Activated T-helper 1 cell treated with anti-CD3 and anti-CD28 coated beads, Interleukin-12 subunit alpha, Interleukin-12 subunit beta, Interleukin-2, Interleukin-4 antibody, amounts not matched to agents 30 ng/mL and 10 ng/mL and 1 ng/mL, durations not matched to agents 14 hours and 24 hours and 36 hours (primary cell): ENCODE results near the gene PKD1. TPM values are rescaled to one million over a fixed set of nuclear protein-coding genes. Genes with fewer than 3 reads are reported as not detected.

ENCODE experiments used
- DNase-seq: peaks from one replicate; pipeline ENCODE4 v3.0.0; 2021; ENCODE audit warnings: low spot score
- H3K27ac Mint-ChIP-seq: one replicate; pipeline ENCODE4 v1.8.0; 2021; ENCODE audit warnings: mild to moderate bottlenecking, mixed read lengths
- H3K27me3 Mint-ChIP-seq: one replicate; pipeline ENCODE4 v1.8.0; 2022; ENCODE audit warnings: mild to moderate bottlenecking, moderate library complexity, mixed read lengths; ENCODE audit not compliant: insufficient read depth
- H3K36me3 Mint-ChIP-seq: one replicate; pipeline ENCODE4 v1.8.0; 2021; ENCODE audit warnings: low read depth, mixed read lengths
- H3K4me1 Mint-ChIP-seq: one replicate; pipeline ENCODE4 v1.8.0; 2021; ENCODE audit warnings: low read depth, mixed read lengths
- H3K4me3 Mint-ChIP-seq: one replicate; pipeline ENCODE4 v1.8.0; 2021; ENCODE audit warnings: mild to moderate bottlenecking, moderate library complexity, mixed read lengths
- H3K9me3 Mint-ChIP-seq: one replicate; pipeline ENCODE4 v1.8.0; 2021; ENCODE audit warnings: mixed read lengths
- intact Hi-C: fragments of 100-400 bp; cut with micrococcal nuclease; formaldehyde crosslinking; loops from one replicate; pipeline ENCODE4 v1.15.1; 2024
- total RNA-seq: library from RNA; stranded (reverse); gene quantifications from 2 replicates; pipeline ENCODE4 v1.2.3, GENCODE V29; 2022

Gene PKD1
- total RNA-seq, 1 donor from 2014 or later = 92.5 TPM

DNA sequence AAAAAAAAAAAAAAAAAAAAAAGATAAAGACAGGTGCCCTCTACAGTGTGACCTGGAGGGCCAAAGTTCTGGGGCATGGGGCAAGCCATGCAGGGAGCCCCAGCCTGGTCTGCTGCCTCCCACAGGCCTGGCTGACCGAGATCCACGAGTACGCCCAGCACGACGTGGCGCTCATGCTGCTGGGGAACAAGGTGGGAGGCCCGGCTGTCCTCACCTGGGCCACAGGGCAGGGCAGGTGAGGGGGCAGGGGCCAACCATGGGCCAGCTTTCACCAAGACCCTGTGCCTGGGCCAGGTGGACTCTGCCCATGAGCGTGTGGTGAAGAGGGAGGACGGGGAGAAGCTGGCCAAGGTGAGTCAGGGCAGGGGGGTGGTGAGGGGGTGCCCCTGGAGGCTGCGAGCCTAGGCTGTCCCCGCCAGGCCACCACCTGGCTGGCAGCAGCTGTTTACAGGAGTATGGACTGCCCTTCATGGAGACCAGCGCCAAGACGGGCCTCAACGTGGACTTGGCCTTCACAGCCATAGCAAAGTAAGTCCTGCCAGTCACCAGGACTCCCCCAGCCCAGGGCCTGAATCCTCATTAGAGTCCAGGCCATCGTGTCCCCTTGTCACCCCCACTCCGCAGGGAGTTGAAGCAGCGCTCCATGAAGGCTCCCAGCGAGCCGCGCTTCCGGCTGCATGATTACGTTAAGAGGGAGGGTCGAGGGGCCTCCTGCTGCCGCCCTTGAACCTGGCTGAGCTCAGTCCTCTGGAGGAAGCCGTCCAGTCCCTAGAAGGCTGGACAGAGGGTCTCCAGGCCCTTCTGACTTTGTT, 17.2 kb upstream of the PKD1 start:
- no peaks in the 10 kb centered on the region for H3K9me3 Mint-ChIP-seq
- no peak for DNase-seq
- H3K4me1 Mint-ChIP-seq = peaks cover 24% of the 10 kb centered on the region
- H3K27ac Mint-ChIP-seq = peak overlapping the region; percentile 89
- peaks cover 28% of the 10 kb centered on the region for H3K36me3 Mint-ChIP-seq
- peak overlapping the region; percentile 87 for H3K4me3 Mint-ChIP-seq
- intact Hi-C loops = loop anchor here (1.0 kb wide), 1 partner anchor 13 kb away; no protein-coding TSS in a partner anchor
- no peaks in the 10 kb centered on the region for H3K27me3 Mint-ChIP-seq

DNA sequence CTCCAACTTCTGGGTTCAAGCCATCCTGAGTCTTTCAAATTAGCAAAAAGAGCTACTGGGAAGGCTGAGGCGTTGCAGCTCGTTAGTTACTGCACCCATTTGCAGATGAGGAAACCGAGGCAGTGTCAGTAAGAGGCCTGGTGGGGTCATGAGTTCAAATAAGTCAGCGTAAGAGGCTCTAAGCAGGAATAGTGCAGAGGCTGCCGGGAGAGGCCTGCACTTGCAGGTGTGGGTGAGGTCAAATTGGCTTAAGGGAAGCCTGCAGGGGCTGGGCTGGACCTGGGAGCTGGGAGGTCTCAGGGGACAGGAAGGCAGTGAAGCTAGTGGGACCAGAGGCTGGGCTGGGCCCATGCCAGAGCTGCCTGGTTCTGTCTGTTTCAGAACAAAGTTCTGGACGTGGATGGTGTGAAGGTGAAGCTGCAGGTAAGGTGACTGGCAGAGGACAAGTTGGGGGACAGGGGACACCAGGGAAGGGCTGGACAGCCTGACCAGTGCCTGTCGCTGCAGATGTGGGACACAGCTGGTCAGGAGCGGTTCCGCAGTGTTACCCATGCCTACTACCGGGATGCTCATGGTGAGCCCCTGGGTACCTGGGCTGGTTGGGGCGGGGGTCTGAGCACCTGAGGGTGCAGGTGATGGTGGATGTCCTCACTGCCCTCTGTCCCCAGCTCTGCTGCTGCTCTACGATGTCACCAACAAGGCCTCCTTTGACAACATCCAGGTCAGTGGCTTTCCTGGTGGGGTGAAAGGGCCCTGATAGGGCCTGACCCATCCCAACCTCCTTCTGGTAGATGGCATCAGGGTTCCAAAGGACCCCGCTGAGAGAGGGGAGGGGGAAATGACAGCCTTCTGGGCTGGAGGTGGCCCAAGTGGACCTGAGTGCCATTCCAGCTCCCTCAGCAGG, 15.7 kb upstream of the PKD1 start:
- Mint-ChIP-seq H3K9me3 (no peaks in the 10 kb centered on the region), H3K36me3 (peaks cover 27% of the 10 kb centered on the region), H3K4me1 (peaks cover 14% of the 10 kb centered on the region), H3K27me3 (peaks cover 5% of the 10 kb centered on the region), H3K27ac (peak overlapping the region; percentile 53), H3K4me3 (peak overlapping the region; percentile 87)
- no peak for DNase-seq
- intact Hi-C loops = no loop called here

DNA sequence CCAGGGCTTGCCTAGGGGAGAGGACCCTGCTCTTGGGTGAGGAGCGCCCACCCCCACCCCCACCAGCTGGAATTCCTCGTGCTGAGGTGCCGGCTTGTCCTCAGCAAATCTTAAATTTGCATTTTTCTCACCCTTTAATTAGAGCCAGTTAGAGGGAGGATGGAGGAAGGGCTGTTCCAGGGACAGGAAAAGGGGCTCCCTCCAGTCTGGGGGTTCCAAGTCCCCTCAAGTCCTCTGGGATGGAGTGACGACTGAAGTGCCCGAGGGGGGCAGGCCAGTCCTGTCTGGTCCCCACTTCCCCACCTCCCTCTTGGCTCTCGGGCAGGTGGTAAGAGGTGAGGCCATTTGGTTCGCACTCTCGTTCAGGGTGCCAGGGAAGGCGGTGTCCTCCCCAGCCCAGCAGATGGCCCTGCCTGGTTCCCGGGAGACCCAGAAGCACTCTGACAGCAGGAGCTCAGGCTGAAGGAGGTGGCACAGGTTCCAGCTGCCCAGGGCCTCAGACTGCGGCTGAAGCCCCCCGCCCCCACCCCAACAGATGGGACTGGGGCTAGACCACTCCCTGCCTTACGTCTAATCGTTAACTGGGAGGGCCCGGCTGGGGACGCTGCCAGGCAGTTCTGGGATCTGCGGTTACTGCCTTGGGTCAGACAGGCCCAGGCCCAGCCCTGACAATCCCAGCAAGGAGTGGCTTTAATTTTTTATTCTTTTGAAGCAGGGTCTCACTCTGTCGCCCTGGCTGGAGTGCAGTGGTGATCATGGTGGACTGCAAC, 14.9 kb upstream of the PKD1 start:
- Mint-ChIP-seq H3K36me3 (peaks cover 24% of the 10 kb centered on the region), H3K27me3 (peaks cover 5% of the 10 kb centered on the region), H3K27ac (no peak overlapping the region), H3K4me3 (peak overlapping the region; percentile 87), H3K9me3 (no peaks in the 10 kb centered on the region), H3K4me1 (peaks cover 10% of the 10 kb centered on the region)
- no peak for DNase-seq
- intact Hi-C loops = no loop called here

DNA sequence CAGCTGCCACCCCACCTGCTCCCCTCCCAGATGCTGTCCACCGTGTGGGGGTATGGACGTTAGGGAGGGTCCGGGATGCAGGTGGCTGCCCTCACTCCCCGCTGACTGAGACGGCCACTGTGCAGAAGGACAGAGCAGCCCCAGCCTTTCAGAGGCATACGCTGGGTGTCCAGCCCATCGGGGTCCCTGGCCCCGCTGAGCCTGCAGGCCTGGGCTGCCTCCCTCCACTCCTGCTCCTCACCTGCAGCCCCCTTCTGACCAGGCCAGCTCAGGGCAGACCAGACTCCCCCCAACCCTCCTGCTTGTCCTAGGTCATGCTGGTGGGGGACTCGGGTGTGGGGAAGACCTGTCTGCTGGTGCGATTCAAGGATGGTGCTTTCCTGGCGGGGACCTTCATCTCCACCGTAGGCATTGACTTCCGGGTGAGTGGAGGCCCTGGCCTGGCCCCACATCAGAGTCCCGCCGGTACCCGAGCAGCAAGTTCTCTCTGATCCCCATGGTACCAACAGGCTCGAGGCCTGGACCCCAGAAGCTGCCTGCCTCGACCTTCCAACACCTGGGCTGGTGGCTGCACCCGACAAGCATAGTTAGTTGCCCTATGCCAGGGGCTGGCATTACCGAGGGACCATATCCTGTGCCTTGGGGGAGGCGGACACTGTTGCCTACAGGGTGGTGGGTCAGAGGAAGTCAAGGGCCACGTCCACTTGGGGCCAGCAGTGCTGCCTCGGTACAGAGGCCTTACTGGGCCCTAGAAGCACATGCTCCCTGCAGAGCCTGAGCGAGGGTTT, 14.1 kb upstream of the PKD1 start:
- DNase-seq = no peak
- Mint-ChIP-seq H3K9me3 (no peaks in the 10 kb centered on the region), H3K27ac (peak overlapping the region; percentile 23), H3K27me3 (peaks cover 5% of the 10 kb centered on the region), H3K36me3 (peaks cover 19% of the 10 kb centered on the region), H3K4me1 (peaks cover 10% of the 10 kb centered on the region), H3K4me3 (peak overlapping the region; percentile 60)
- intact Hi-C loops = no loop called here

DNA sequence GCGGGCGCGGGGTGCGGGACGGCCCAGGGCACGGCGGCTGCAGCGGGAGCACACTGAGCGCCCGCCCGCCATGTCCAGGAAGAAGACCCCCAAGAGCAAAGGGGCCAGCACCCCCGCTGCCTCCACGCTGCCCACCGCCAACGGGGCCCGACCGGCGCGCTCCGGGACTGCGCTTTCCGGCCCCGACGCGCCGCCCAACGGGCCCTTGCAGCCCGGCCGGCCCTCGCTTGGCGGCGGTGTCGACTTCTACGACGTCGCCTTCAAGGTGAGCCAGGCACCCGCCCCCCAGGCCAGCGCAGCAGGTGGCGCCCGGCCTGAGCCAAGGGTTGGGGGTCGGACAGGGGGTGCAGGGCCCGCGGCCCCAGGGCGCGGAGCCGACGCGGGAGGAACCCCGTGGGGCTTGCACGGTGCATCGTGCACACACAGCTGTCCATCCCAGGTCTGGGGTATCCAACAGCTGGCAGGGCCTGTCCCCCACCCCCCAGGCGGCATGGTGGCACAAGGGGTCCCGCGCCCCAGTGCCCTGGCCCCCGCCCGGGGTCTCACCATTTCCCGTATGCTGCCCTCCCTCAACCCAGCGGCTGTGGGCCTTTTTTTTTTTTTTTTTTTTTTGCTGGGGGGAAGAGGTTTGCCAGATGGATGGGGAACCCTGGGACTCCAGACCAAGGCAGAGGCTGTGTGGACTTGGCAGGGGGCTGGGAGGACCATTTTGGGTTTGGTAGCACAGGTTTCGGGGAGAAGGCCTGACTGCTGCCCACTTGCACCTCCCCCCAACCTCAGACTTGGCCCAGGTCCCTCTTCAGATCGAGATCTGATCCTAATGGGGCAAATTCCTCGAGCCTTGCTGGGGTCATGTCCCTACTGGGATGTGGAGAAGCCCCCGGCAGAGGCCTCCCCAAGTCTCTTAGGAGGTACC, 13.3 kb upstream of the PKD1 start:
- intact Hi-C loops = no loop called here
- Mint-ChIP-seq H3K36me3 (peaks cover 12% of the 10 kb centered on the region), H3K4me1 (peaks cover 7% of the 10 kb centered on the region), H3K4me3 (peak overlapping the region; percentile 60), H3K27me3 (peaks cover 5% of the 10 kb centered on the region), H3K27ac (no peak overlapping the region), H3K9me3 (no peaks in the 10 kb centered on the region)
- no peak for DNase-seq

DNA sequence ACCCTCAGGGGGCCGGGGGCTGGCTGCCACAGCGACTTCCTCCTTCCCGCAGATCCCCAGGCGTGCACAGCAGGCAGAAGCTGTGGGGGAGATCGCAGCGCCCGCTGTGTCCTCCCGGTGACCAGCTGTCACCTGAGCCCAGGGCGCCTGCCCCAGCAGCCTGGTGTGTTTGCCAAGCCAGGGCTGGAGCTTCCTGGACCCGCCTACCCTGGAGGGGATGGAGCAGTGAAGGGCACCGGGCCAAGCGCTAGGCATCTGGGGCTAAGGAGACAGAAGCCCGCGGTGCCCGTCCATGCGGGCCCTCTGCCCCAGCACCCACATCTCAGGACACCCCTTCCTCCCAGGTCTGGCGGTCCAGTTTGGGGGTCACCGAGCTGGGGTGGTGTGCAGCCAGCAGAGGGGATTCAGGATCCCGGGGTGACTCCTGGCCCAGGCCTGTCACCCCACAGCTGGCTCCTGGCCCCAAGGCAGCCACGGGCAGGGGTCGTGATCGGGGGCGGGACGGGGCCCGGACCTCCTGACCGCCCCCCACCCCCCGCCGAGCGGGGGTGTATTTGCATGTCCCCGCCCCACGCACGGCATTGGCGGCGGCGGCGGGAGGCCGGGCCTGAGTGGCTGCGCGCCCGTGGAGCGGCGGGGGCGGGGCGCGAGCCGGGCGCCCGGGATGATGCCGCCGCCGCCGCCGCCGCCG, 12.4 kb upstream of the PKD1 start, which contains the start of gene RAB26:
RAB26 (plus strand) TSS at position 645 of the 691 bp plus-strand sequence. CDS start 159 bp downstream, outside the sequence.
- peak; percentile 63 for DNase-seq
- peaks cover 5% of the 10 kb centered on the region for H3K4me1 Mint-ChIP-seq
- H3K9me3 Mint-ChIP-seq = no peaks in the 10 kb centered on the region
- peak within 1 kb of the TSS; percentile 60 for H3K4me3 Mint-ChIP-seq
- intact Hi-C loops = no loop called here
- H3K27ac Mint-ChIP-seq = no peak within 1 kb of the TSS
- H3K36me3 Mint-ChIP-seq = peaks cover 4% of the 10 kb centered on the region
- peaks cover 5% of the 10 kb centered on the region for H3K27me3 Mint-ChIP-seq

DNA sequence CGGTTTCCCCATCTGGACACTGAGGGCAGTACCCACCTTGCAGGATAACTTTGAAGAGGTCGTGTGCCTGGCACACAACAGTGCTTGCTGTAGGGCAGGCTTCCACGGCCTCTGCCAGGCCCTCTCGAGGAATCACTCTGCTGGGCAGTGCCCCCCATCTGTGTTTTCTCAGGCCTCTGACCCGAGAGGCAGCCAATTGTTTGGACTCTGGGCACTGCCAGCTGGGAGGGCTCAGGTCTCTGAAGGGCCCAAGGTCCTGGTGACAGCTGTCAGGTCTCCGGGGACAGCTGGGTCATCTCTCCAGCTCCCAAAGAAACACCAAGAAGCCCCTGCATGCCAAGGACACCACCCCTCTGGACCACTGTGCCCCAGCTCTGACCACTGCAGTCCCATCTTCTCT, 11.7 kb upstream of the PKD1 start:
- peak overlapping the region; percentile 37 for H3K4me3 Mint-ChIP-seq
- H3K27me3 Mint-ChIP-seq = peaks cover 5% of the 10 kb centered on the region
- intact Hi-C loops = no loop called here
- H3K36me3 Mint-ChIP-seq = peaks cover 4% of the 10 kb centered on the region
- no peaks in the 10 kb centered on the region for H3K9me3 Mint-ChIP-seq
- no peak for DNase-seq
- peaks cover 5% of the 10 kb centered on the region for H3K4me1 Mint-ChIP-seq
- H3K27ac Mint-ChIP-seq = no peak overlapping the region

DNA sequence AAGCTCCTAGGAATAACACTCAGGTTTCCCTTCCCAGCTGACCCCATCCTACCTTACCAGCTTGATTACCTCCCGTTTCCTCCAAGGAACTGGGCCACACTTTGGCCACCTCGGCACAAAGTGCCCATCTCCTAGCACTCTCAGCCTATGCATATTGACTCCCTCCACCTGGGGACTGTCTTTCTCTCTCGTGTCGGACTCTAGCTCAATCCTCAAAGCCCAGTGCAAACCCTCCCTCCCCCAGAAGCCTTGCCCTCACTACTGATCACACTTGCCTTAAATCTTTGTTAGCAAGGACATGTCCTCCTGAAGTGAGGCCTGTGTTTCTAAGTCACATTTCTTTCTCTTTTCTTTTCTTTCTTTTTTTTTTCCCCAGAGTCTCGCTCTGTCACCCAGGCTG, 10.1 kb upstream of the PKD1 start:
- Mint-ChIP-seq H3K27me3 (peaks cover 8% of the 10 kb centered on the region), H3K4me3 (no peak overlapping the region), H3K4me1 (peaks cover under 1% of the 10 kb centered on the region), H3K9me3 (no peaks in the 10 kb centered on the region), H3K36me3 (no peaks in the 10 kb centered on the region), H3K27ac (no peak overlapping the region)
- intact Hi-C loops = no loop called here
- no peak for DNase-seq

DNA sequence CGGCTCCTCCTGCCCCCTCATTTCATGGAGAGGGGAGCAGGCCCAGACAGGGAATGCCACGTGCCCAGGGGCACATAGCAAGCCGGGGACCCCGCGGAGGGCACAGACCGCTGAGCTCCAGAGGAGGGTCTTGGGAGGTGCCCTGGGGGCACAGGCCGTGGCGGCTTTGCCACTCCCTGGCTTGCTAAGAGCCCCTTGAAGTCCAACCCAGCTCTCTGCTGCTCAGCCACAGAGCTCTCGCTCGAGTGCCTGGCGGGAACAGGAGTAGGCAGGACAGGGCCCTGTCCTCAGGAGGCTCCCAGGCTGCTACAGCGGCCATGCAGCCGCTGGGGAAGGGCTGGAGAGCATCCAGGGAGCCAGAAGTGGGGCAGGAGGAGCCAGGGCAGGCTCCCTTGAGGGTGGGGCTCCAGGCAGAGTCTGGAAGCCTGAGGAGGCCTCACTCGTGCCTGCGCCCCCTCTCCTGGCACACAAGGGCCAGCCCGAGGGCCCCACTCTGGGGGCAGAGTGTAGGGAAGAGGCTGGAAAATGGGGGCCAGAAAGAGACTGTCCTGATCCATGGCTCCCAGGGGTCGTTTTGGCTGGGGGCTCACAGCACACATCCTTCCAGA, 8.3 kb upstream of the PKD1 start:
- H3K27ac Mint-ChIP-seq = no peak overlapping the region
- no peak for DNase-seq
- H3K9me3 Mint-ChIP-seq = no peaks in the 10 kb centered on the region
- peaks cover 8% of the 10 kb centered on the region for H3K4me1 Mint-ChIP-seq
- H3K36me3 Mint-ChIP-seq = no peaks in the 10 kb centered on the region
- H3K4me3 Mint-ChIP-seq = no peak overlapping the region
- H3K27me3 Mint-ChIP-seq = peaks cover 13% of the 10 kb centered on the region
- intact Hi-C loops = loop anchor here (5.0 kb wide), 2 partner anchors 202 to 282 kb away; partner anchors contain the start of gene MSRB1

DNA sequence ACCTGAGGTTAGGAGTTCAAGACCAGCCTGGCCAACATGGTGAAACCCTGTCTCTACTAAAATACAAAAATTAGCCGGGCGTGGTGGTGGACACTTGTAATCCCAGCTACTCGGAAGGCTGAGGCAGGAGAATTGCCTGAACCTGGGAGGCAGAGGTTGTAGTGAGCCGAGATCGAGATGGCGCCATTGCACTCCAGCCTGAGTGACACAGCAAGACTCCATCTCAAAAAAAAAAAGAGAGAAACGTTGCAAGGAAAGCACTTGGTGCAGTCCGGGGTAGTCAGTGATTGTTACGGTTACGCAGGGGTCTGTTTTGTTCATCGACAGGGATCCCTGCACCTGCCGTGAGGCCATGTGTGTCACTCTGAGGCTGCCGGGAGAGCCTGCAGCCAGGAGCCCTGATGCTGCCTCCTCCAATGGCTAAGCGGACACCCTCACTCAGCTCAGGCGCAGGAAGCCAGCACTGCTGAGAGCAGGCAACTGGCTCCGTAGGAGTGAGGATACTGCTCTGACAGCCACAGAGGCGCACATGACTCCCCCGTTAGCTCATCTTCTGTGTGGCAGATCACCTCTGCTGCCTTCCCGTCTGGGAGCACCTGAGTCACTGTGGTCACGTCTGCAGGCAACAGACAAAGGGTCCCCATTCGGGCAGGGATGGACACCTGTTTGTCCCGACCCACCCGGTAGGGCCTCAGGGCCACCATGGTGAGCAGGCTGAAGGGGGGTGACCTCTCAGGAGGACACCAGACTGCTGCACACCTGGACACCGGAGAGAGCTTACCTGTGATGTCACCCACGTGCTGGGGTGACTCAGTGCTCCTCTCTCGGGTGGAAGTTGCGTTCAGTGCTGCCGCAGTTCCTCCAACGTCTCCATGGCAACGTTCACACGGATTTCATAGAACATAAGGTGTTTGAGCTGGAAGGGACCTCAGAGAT, 7.5 kb upstream of the PKD1 start:
- no peak overlapping the region for H3K4me3 Mint-ChIP-seq
- no peak overlapping the region for H3K27ac Mint-ChIP-seq
- intact Hi-C loops = loop anchor here (5.0 kb wide), 2 partner anchors 201 to 281 kb away; partner anchors contain the start of gene MSRB1
- H3K36me3 Mint-ChIP-seq = no peaks in the 10 kb centered on the region
- no peaks in the 10 kb centered on the region for H3K9me3 Mint-ChIP-seq
- peaks cover 10% of the 10 kb centered on the region for H3K4me1 Mint-ChIP-seq
- no peak for DNase-seq
- H3K27me3 Mint-ChIP-seq = peaks cover 15% of the 10 kb centered on the region
